K562 (cell line): ENCODE results near the gene MPHOSPH9. TPM values are rescaled to one million over a fixed set of nuclear protein-coding genes. Genes with fewer than 3 reads are reported as not detected.
A peak's percentile ranks its signal among the peaks of the same experiment; 100 is the strongest.

Source experiments
- DIDO1 ChIP-seq: fragments of 450-650 bp; IDR thresholded peaks from 2 replicates; pipeline ENCODE4 v1.6.1; 2016; ENCODE audit warnings: low read depth, missing biosample characterization, missing genetic modification characterization
- ELF4 ChIP-seq: fragments of 450-650 bp; formaldehyde crosslinking; IDR thresholded peaks from 2 replicates; pipeline ENCODE4 v1.4.0; 2022; ENCODE audit warnings: missing genetic modification characterization
- EP300 ChIP-seq: IDR thresholded peaks from 2 replicates; pipeline ENCODE4 v1.6.1; 2012; ENCODE audit warnings: low read length, improper control_type of control experiment
- FOXK2 ChIP-seq, 2 experiments: fragments of 450-650 bp; IDR thresholded peaks in 1 of 2; conservative IDR thresholded peaks in 1 of 2; 2 replicates each; pipeline ENCODE4 v1.6.1; 2016; ENCODE audit warnings: low read depth in 2 of 2, mild to moderate bottlenecking in 1 of 2
- HSF4 ChIP-seq: fragments of 250-450 bp; sonication (Bioruptor Pico); IDR thresholded peaks from 2 replicates; pipeline ENCODE4 v2.1.2; 2022; ENCODE audit warnings: mild to moderate bottlenecking, moderate library complexity, borderline replicate concordance
- PHF8 ChIP-seq: fragments of 200-600 bp; sonication (generic); IDR thresholded peaks from 2 replicates; pipeline ENCODE4 v1.6.1; 2012; ENCODE audit warnings: mixed run types, mild to moderate bottlenecking, inconsistent platforms, low read length, moderate library complexity, borderline replicate concordance
- RAD21 ChIP-seq, 2 experiments: fragments of 250-450 bp in 1 of 2; fragments of 450-650 bp in 1 of 2; sonication (Bioruptor Pico) in 1 of 2; formaldehyde crosslinking in 1 of 2; IDR thresholded peaks in 1 of 2; conservative IDR thresholded peaks in 1 of 2; 2 replicates each; pipeline versions ENCODE4 v1.4.0 to v1.8.0; 2020 to 2022; ENCODE audit warnings: mild to moderate bottlenecking in 2 of 2, moderate library complexity in 1 of 2
- REST ChIP-seq, 2 experiments: fragments of 450-650 bp; formaldehyde crosslinking in 1 of 2; IDR thresholded peaks; 2 replicates each; pipeline versions ENCODE4 v1.4.0 to v1.6.1; 2014 to 2020; ENCODE audit warnings: mild to moderate bottlenecking in 2 of 2, borderline replicate concordance in 1 of 2, low read depth in 1 of 2
- YY1 ChIP-seq, 3 experiments: IDR thresholded peaks; 2 replicates each; pipeline ENCODE4 v1.6.1; 2011; ENCODE audit warnings: low read length in 2 of 3, mild to moderate bottlenecking in 2 of 3, moderate library complexity in 2 of 3, borderline replicate concordance in 1 of 3, control low read depth in 1 of 3, low read depth in 1 of 3; ENCODE audit not compliant: insufficient read depth in 3 of 3, insufficient replicate concordance in 2 of 3, control insufficient read depth in 1 of 3, insufficient read length in 1 of 3; ENCODE audit errors: extremely low read depth in 1 of 3
- ZNF639 ChIP-seq, 2 experiments: fragments of 200-800 bp in 1 of 2; sonication (Bioruptor generic) in 1 of 2; sonication (generic) in 1 of 2; formaldehyde crosslinking in 1 of 2; IDR thresholded peaks in 1 of 2; conservative IDR thresholded peaks in 1 of 2; 2 replicates each; pipeline versions ENCODE4 v1.5.0 to v1.6.1; 2016 to 2020; ENCODE audit warnings: missing compliant biosample characterization in 1 of 2, missing genetic modification characterization in 1 of 2, missing genetic modification reagents in 1 of 2
- polyA plus RNA-seq, 8 experiments: library from polyadenylated mRNA; depleted of rRNA in 4 of 8; stranded (reverse) in 5 of 8; unstranded in 3 of 8; fragments of >200 nt; fragmentation: Nextera tagmentation in 2 of 8; fragmentation: Illumina TruSeq in 1 of 8; extraction: Ambion mirVana in 2 of 8; extraction: Trizol in 1 of 8; gene quantifications; 2 replicates each; pipeline versions ENCODE4 v1.2.1 to v1.2.3, GENCODE V29; 2011 to 2014; ENCODE audit warnings: inconsistent platforms in 1 of 8, missing spikeins in 1 of 8
- total RNA-seq, 7 experiments: library from RNA; depleted of rRNA in 6 of 7; stranded (reverse); fragments of >200 nt in 6 of 7; fragmentation: Illumina TruSeq in 2 of 7; extraction: Trizol in 2 of 7; gene quantifications; 2 replicates each; pipeline versions ENCODE4 v1.2.1 to v1.2.3, GENCODE V29; 2011 to 2021; ENCODE audit warnings: low replicate concordance in 1 of 7
- TF ChIP-seq, protein P1 (sequence below), 2 experiments: IDR thresholded peaks in 1 of 2; conservative IDR thresholded peaks in 1 of 2; 2 replicates each; pipeline ENCODE4 v1.6.1; 2016; ENCODE audit warnings: low read depth in 2 of 2, mild to moderate bottlenecking in 1 of 2, missing compliant biosample characterization in 1 of 2, missing genetic modification characterization in 1 of 2, moderate library complexity in 1 of 2

The MPHOSPH9 gene
- total and polyA plus RNA-seq, 9 of the 15 experiments (the other 6 are each of a cell fraction or from before 2014, with no cell fraction given) = 14.2 to 103 (median 54.5) TPM

GRCh38 chr12:123237646-123238329, 4.8 kb upstream of the MPHOSPH9 start (continued):
- TF ChIP-seq, protein P1, sequence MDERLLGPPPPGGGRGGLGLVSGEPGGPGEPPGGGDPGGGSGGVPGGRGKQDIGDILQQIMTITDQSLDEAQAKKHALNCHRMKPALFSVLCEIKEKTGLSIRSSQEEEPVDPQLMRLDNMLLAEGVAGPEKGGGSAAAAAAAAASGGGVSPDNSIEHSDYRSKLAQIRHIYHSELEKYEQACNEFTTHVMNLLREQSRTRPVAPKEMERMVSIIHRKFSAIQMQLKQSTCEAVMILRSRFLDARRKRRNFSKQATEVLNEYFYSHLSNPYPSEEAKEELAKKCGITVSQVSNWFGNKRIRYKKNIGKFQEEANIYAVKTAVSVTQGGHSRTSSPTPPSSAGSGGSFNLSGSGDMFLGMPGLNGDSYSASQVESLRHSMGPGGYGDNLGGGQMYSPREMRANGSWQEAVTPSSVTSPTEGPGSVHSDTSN (CRISPR knock-in tag; IDR thresholded peaks at IDR 0.05; ENCODE audit: low read depth) = no peak
- TF ChIP-seq, protein P1 (tag; conservative IDR thresholded peaks at IDR 0.05; ENCODE audit: low read depth) = 0 out of 2 replicates have a peak, but pooled peaks have one; percentile 23
- TF ChIP-seq HSF4 (CRISPR knock-in tag) (no peak), RAD21 (CRISPR knock-in tag; conservative IDR thresholded peaks at IDR 0.05 in 1 of 2, IDR thresholded peaks at IDR 0.05 in 1 of 2) (peak; percentile 60 to 76), YY1 (IDR thresholded peaks at IDR 0.05; ENCODE audit: borderline replicate concordance in 1 of 3, control insufficient read depth in 1 of 3, extremely low read depth in 1 of 3, insufficient read depth in 3 of 3, insufficient read length in 1 of 3, insufficient replicate concordance in 2 of 3, low read depth in 1 of 3, low read length in 2 of 3) (no peak), DIDO1 (tag) (no peak), FOXK2 (conservative IDR thresholded peaks at IDR 0.05 in 1 of 2, IDR thresholded peaks at IDR 0.05 in 1 of 2; ENCODE audit: low read depth in 2 of 2) (no peak), PHF8 (no peak), ZNF639 (CRISPR knock-in tag; conservative IDR thresholded peaks at IDR 0.05 in 1 of 2, IDR thresholded peaks at IDR 0.05 in 1 of 2) (no peak), EP300 (no peak), ELF4 (CRISPR knock-in tag) (no peak), REST (IDR thresholded peaks at IDR 0.05; ENCODE audit: borderline replicate concordance) (peak; percentile 35; the same call in 1 of the 2 replicates), REST (CRISPR knock-in tag; IDR thresholded peaks at IDR 0.05; ENCODE audit: low read depth) (no peak)
